PFSK-1 (cell line): Measurements from ENCODE around the gene GCNT3.

Source experiments
- POLR2AphosphoS5 ChIP-seq: IDR thresholded peaks from 2 replicates; pipeline ENCODE4 v1.6.1; 2012; ENCODE audit warnings: low read depth, mild to moderate bottlenecking, control low read depth, low read length, moderate library complexity
- TAF1 ChIP-seq: IDR thresholded peaks from 2 replicates; pipeline ENCODE4 v1.6.1; 2012; ENCODE audit warnings: low read length, control low read depth, borderline replicate concordance; ENCODE audit not compliant: insufficient read depth

- TF ChIP-seq POLR2AphosphoS5 = no peak
- no peak for TF ChIP-seq TAF1
These were observed 42.1 kb upstream of the GCNT3 start for GRCh38 chr15:59569477-59569876.
